Sigmoid colon (tissue), 7 donors: Measurements from ENCODE around the gene COASY. TPM values are rescaled to one million over a fixed set of nuclear protein-coding genes. Genes with fewer than 3 reads are reported as not detected.

Source experiments
- DNase-seq: peaks from one replicate; pipeline ENCODE4 v3.0.0-alpha.2; 2019
- H3K27ac ChIP-seq, 4 donors: fragments of 200-600 bp; sonication (generic); one replicate each; pipeline ENCODE4 v1.5.1; 2016 to 2019; ENCODE audit warnings: mild to moderate bottlenecking in 1 of 4
- H3K27me3 ChIP-seq, 3 donors: fragments of 200-600 bp; sonication (generic); one replicate each; pipeline ENCODE4 v1.5.1; 2019; ENCODE audit warnings: mild to moderate bottlenecking in 1 of 3
- H3K36me3 ChIP-seq, 4 donors: fragments of 200-600 bp; sonication (generic); one replicate each; pipeline ENCODE4 v1.5.1; 2016 to 2019
- H3K4me1 ChIP-seq, 4 donors: fragments of 200-600 bp; sonication (generic); one replicate each; pipeline ENCODE4 v1.5.1; 2017 to 2019
- H3K4me3 ChIP-seq, 4 donors: fragments of 200-600 bp; sonication (generic); one replicate each; pipeline ENCODE4 v1.5.1; 2017 to 2019; ENCODE audit warnings: mild to moderate bottlenecking in 2 of 4, moderate library complexity in 1 of 4
- H3K9me3 ChIP-seq, 4 donors: fragments of 200-600 bp in 3 of 4; sonication (generic) in 3 of 4; one replicate each; pipeline versions ENCODE4 v1.5.1 to v1.6.1; 2013 to 2019
- CTCF ChIP-seq, 4 experiments: fragments of 450-650 bp in 3 of 4; fragments of 200-600 bp in 1 of 4; IDR thresholded peaks; one replicate each; pipeline ENCODE4 v1.5.1; 2016 to 2019; ENCODE audit warnings: antibody characterized with exemption in 4 of 4, mild to moderate bottlenecking in 3 of 4, moderate library complexity in 2 of 4
- EP300 ChIP-seq, 4 donors: sonication (generic); formaldehyde crosslinking; IDR thresholded peaks; one replicate each; pipeline ENCODE4 v1.6.1; 2017; ENCODE audit warnings: antibody characterized with exemption in 4 of 4
- POLR2A ChIP-seq, 2 donors: fragments of 450-650 bp; IDR thresholded peaks; one replicate each; pipeline ENCODE4 v1.6.1; 2016; ENCODE audit warnings: antibody characterized with exemption in 2 of 2, mild to moderate bottlenecking in 2 of 2, moderate library complexity in 2 of 2
- POLR2AphosphoS5 ChIP-seq, 4 donors: sonication (generic); formaldehyde crosslinking; IDR thresholded peaks; one replicate each; pipeline ENCODE4 v1.6.1; 2017; ENCODE audit warnings: antibody characterized with exemption in 4 of 4
- WGBS, 2 donors: extraction: QIAGEN DNeasy Blood & Tissue Kit; methylation state at CpG; one replicate each; pipeline ENCODE4 v1.1.7; 2013; 5-methylcytosine and 5-hydroxymethylcytosine counted together
- intact Hi-C: fragments of 100-400 bp; cut with DNase I; formaldehyde crosslinking; loops from one replicate; pipeline ENCODE4 v1.15.1; 2023
- polyA plus RNA-seq, 3 donors: library from polyadenylated mRNA; stranded (reverse); fragments of 200-250 nt; gene quantifications; one replicate each; pipeline ENCODE4 v1.2.3, GENCODE V29; 2013
- total RNA-seq, 4 donors: library from RNA; depleted of rRNA; stranded (reverse); fragments of >200 nt; gene quantifications; one replicate each; pipeline ENCODE4 v1.1.0, GENCODE V29; 2016
- donor health status: healthy with polysubstance abuse.
- donor health status: Bipolar disorder and iron deficiency.
- donor health status: healthy.

Gene COASY
- total and polyA plus RNA-seq, 7 donors: 14.3 to 98.9 (median 17.5) TPM

DNA sequence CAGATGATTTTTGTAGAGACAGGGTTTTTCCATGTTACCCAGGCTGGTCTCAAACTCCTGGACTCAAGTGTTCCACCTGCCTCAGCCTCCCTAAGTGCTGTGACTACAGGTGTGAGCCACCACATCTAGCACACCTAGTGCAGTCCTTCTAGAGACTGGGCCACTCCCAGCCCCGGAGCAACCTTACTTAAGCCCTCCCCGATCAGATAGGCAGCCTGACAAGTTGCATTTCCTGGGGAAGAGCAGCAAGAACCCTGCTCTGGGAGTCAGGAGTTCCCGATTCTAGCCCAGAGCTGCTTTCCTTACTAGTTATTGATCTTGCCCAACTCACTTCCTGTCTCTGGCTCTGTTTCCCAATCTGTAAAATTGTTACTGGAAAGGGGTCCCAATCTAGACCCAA lies 32.9 kb upstream of the COASY start:
- DNase-seq: no peak

DNA sequence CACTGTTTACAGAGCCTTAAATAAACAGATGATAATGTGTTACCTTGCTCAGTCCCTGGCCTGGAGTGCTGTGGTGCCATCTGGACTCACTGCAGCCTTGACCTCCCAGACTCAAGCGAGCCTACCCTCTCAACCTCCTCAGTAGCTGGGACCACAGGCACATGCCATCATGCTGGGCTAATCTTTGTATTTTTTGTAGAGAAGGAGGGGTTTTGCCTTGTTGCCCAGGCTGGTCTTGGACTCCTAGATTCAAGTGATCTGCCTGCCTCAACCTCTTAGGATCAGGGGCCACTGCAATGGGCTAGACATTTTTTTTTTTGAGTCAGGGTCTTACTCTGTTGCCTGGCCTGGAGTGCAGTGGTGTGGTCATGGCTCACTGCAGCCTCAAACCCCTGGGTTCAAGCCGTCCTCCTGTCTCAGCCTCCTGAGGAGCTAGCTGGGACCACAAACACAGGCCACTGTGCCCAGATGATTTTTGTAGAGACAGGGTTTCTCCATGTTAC lies 30.9 kb upstream of the COASY start:
- DNase-seq: no peak
- no peak overlapping the region for H3K4me3 ChIP-seq
- peaks cover 0 to 33% (median 30%) of the 10 kb centered on the region in 4 donors for H3K4me1 ChIP-seq
- no peaks in the 10 kb centered on the region for H3K27me3 ChIP-seq
- TF ChIP-seq POLR2A (IDR thresholded peaks at IDR 0.05) (no peak), EP300 (IDR thresholded peaks at IDR 0.05) (no peak), POLR2AphosphoS5 (IDR thresholded peaks at IDR 0.05) (no peak), CTCF (IDR thresholded peaks at IDR 0.05) (no peak)
- H3K9me3 ChIP-seq: no peaks in the 10 kb centered on the region
- intact Hi-C loops: no loop called here
- peak overlapping the region; percentile 81 to 87 (median 84) for H3K27ac ChIP-seq
- 59 to 82% methylated on average over 2 of the region's 2 CpGs for WGBS, 2 donors
- H3K36me3 ChIP-seq: no peaks in the 10 kb centered on the region

More for the DNA sequence above, 32.9 kb upstream of the COASY start:
- H3K27me3 ChIP-seq: no peaks in the 10 kb centered on the region
- intact Hi-C loops: no loop called here
- TF ChIP-seq POLR2AphosphoS5 (IDR thresholded peaks at IDR 0.05) (no peak), POLR2A (IDR thresholded peaks at IDR 0.05) (no peak), CTCF (IDR thresholded peaks at IDR 0.05) (no peak), EP300 (IDR thresholded peaks at IDR 0.05) (no peak)
- no peaks in the 10 kb centered on the region for H3K9me3 ChIP-seq
- WGBS, 2 donors: 33 to 52% methylated on average over 3 of the region's 3 CpGs
- no peak overlapping the region for H3K27ac ChIP-seq
- H3K4me1 ChIP-seq: peaks cover 0 to 24% (median 23%) of the 10 kb centered on the region in 4 donors
- no peak overlapping the region for H3K4me3 ChIP-seq
- no peaks in the 10 kb centered on the region for H3K36me3 ChIP-seq

- 6 to 11% methylated on average over 60 of the region's 60 CpGs for WGBS, 2 donors
- Histone ChIP-seq H3K27ac (peak overlapping the region; percentile 81 to 87 (median 84)), H3K4me3 (peak overlapping the region; percentile 37 to 61 (median 52)), H3K27me3 (no peaks in the 10 kb centered on the region), H3K36me3 (no peaks in the 10 kb centered on the region), H3K9me3 (no peaks in the 10 kb centered on the region), H3K4me1 (peaks cover 0 to 36% (median 26%) of the 10 kb centered on the region in 4 donors)
- TF ChIP-seq EP300 (IDR thresholded peaks at IDR 0.05): no peak
- TF ChIP-seq CTCF (IDR thresholded peaks at IDR 0.05): peak; percentile 26 to 45 (median 38)
- TF ChIP-seq POLR2A (IDR thresholded peaks at IDR 0.05): no peak
- TF ChIP-seq POLR2AphosphoS5 (IDR thresholded peaks at IDR 0.05): peak in 1 of 4 donors; percentile 56
- peak; percentile 83 for DNase-seq
- intact Hi-C loops: no loop called here
Observed at GRCh38 chr17:42531455-42532354, 30.2 kb upstream of the COASY start.

GRCh38 chr17:42535155-42536047 lies 26.5 kb upstream of the COASY start:
- peaks cover 0 to 24% (median 12%) of the 10 kb centered on the region in 4 donors for H3K36me3 ChIP-seq
- intact Hi-C loops: no loop called here
- H3K4me3 ChIP-seq: peak overlapping the region; percentile 43 to 76 (median 60)
- TF ChIP-seq POLR2A (IDR thresholded peaks at IDR 0.05) (no peak), EP300 (IDR thresholded peaks at IDR 0.05) (no peak), POLR2AphosphoS5 (IDR thresholded peaks at IDR 0.05) (no peak), CTCF (IDR thresholded peaks at IDR 0.05) (no peak)
- H3K27ac ChIP-seq: peak overlapping the region; percentile 90 to 96 (median 94)
- no peaks in the 10 kb centered on the region for H3K27me3 ChIP-seq
- H3K9me3 ChIP-seq: no peaks in the 10 kb centered on the region
- 49 to 50% methylated on average over 26 of the region's 26 CpGs for WGBS, 2 donors
- H3K4me1 ChIP-seq: peaks cover 0 to 34% (median 27%) of the 10 kb centered on the region in 4 donors
- DNase-seq: no peak
